ENCODE measurements around the gene ALPK3. TPM values are rescaled to one million over a fixed set of nuclear protein-coding genes. Genes with fewer than 3 reads are reported as not detected.

The ALPK3 gene
- total and polyA plus RNA-seq, 2 donors from 2014 or later, result 3.1 to 20.2 TPM

GRCh38 chr15:84772467-84772866 lies 44.7 kb upstream of the ALPK3 start:
- peaks cover 0 to 14% (median 2%) of the 10 kb centered on the region in 3 donors for H3K36me3 ChIP-seq (ENCODE audit: control insufficient read depth in 2 of 3, insufficient read depth in 3 of 3, low read length in 3 of 3)
- no peak overlapping the region for H3K27ac ChIP-seq (ENCODE audit: low read depth in 2 of 2, low read length in 2 of 2)
- no peak for FAIRE-seq
- DNase-seq, result no peak
- no peaks in the 10 kb centered on the region for H3K27me3 ChIP-seq (ENCODE audit: control insufficient read depth, insufficient read depth, low read length)
- H3K9me3 ChIP-seq (ENCODE audit: control insufficient read depth in 2 of 3, insufficient read depth in 1 of 3, low read length in 3 of 3), result no peaks in the 10 kb centered on the region
- intact Hi-C loops (cut with DNase I), result no loop called here
- H3K4me1 ChIP-seq (ENCODE audit: control insufficient read depth in 2 of 3, insufficient read depth in 2 of 3, low read depth in 1 of 3, low read length in 3 of 3), result peaks cover 0 to 9% (median 4%) of the 10 kb centered on the region in 3 donors
- H3K4me3 ChIP-seq (ENCODE audit: low read length in 3 of 3), result no peak overlapping the region
- no peak for TF ChIP-seq CTCF (IDR thresholded peaks at IDR 0.05; ENCODE audit: borderline replicate concordance, extremely low read depth, insufficient read depth)
- no peak overlapping the region for H3K9ac ChIP-seq (ENCODE audit: low read length in 3 of 3)

- intact Hi-C loops (cut with DNase I), result no loop called here
- Histone ChIP-seq H3K4me1 (ENCODE audit: control insufficient read depth in 2 of 3, insufficient read depth in 2 of 3, low read depth in 1 of 3, low read length in 3 of 3) (peaks cover 0 to 10% (median 4%) of the 10 kb centered on the region in 3 donors), H3K4me3 (ENCODE audit: low read length in 3 of 3) (no peak overlapping the region), H3K27me3 (ENCODE audit: control insufficient read depth, insufficient read depth, low read length) (no peaks in the 10 kb centered on the region), H3K27ac (ENCODE audit: low read depth in 2 of 2, low read length in 2 of 2) (no peak overlapping the region), H3K36me3 (ENCODE audit: control insufficient read depth in 2 of 3, insufficient read depth in 3 of 3, low read length in 3 of 3) (peaks cover 0 to 14% (median 2%) of the 10 kb centered on the region in 3 donors), H3K9ac (ENCODE audit: low read length in 3 of 3) (no peak overlapping the region), H3K9me3 (ENCODE audit: control insufficient read depth in 2 of 3, insufficient read depth in 1 of 3, low read length in 3 of 3) (no peaks in the 10 kb centered on the region)
- no peak for DNase-seq
- TF ChIP-seq CTCF (IDR thresholded peaks at IDR 0.05; ENCODE audit: borderline replicate concordance, extremely low read depth, insufficient read depth), result no peak
- FAIRE-seq, result no peak
These were observed 43.4 kb upstream of the ALPK3 start for GRCh38 chr15:84773716-84774115.

- no peak overlapping the region for H3K4me3 ChIP-seq (ENCODE audit: low read length in 3 of 3)
- H3K27ac ChIP-seq (ENCODE audit: low read depth in 2 of 2, low read length in 2 of 2), result peak overlapping the region in 1 of 2 donors; percentile 59
- peaks cover 0 to 11% (median 4%) of the 10 kb centered on the region in 3 donors for H3K4me1 ChIP-seq (ENCODE audit: control insufficient read depth in 2 of 3, insufficient read depth in 2 of 3, low read depth in 1 of 3, low read length in 3 of 3)
- no peak for TF ChIP-seq CTCF (IDR thresholded peaks at IDR 0.05; ENCODE audit: borderline replicate concordance, extremely low read depth, insufficient read depth)
- no peaks in the 10 kb centered on the region for H3K9me3 ChIP-seq (ENCODE audit: control insufficient read depth in 2 of 3, insufficient read depth in 1 of 3, low read length in 3 of 3)
- peaks cover 0 to 14% (median 2%) of the 10 kb centered on the region in 3 donors for H3K36me3 ChIP-seq (ENCODE audit: control insufficient read depth in 2 of 3, insufficient read depth in 3 of 3, low read length in 3 of 3)
- DNase-seq (no peak), FAIRE-seq (no peak)
- intact Hi-C loops (cut with DNase I), result no loop called here
- no peaks in the 10 kb centered on the region for H3K27me3 ChIP-seq (ENCODE audit: control insufficient read depth, insufficient read depth, low read length)
- no peak overlapping the region for H3K9ac ChIP-seq (ENCODE audit: low read length in 3 of 3)
These were observed 41.2 kb upstream of the ALPK3 start for GRCh38 chr15:84775867-84776449.

- DNase-seq, result no peak
- Histone ChIP-seq H3K36me3 (ENCODE audit: control insufficient read depth in 2 of 3, insufficient read depth in 3 of 3, low read length in 3 of 3) (peaks cover under 1 to 25% (median 5%) of the 10 kb centered on the region in 3 donors), H3K4me1 (ENCODE audit: control insufficient read depth in 2 of 3, insufficient read depth in 2 of 3, low read depth in 1 of 3, low read length in 3 of 3) (peaks cover 0 to 7% (median 4%) of the 10 kb centered on the region in 3 donors), H3K9ac (ENCODE audit: low read length in 3 of 3) (no peak overlapping the region), H3K9me3 (ENCODE audit: control insufficient read depth in 2 of 3, insufficient read depth in 1 of 3, low read length in 3 of 3) (no peaks in the 10 kb centered on the region), H3K4me3 (ENCODE audit: low read length in 3 of 3) (no peak overlapping the region), H3K27me3 (ENCODE audit: control insufficient read depth, insufficient read depth, low read length) (no peaks in the 10 kb centered on the region), H3K27ac (ENCODE audit: low read depth in 2 of 2, low read length in 2 of 2) (no peak overlapping the region)
- intact Hi-C loops (cut with DNase I), result no loop called here
- FAIRE-seq, result no peak
- TF ChIP-seq CTCF (IDR thresholded peaks at IDR 0.05; ENCODE audit: borderline replicate concordance, extremely low read depth, insufficient read depth), result no peak
These were observed 39.0 kb upstream of the ALPK3 start for GRCh38 chr15:84778194-84778593.
